Measurements from ENCODE around the gene DNER.

The DNER gene

GRCh38 chr2:229433351-229433750, 281.0 kb downstream of the DNER start:
- no peak overlapping the region for H3K4me3 ChIP-seq (ENCODE audit: control insufficient read depth, low read depth, low read length)
- DNase-seq (ENCODE audit: low read depth) = no peak
- no peak for TF ChIP-seq CTCF (IDR thresholded peaks at IDR 0.05; ENCODE audit: control insufficient read depth, insufficient read depth, low read depth, low read length, missing control alignments)

- no peak overlapping the region for H3K4me3 ChIP-seq (ENCODE audit: control insufficient read depth, low read depth, low read length)
- peak; percentile 35 for DNase-seq (ENCODE audit: low read depth)
- TF ChIP-seq CTCF (IDR thresholded peaks at IDR 0.05; ENCODE audit: control insufficient read depth, insufficient read depth, low read depth, low read length, missing control alignments) = peak; percentile 48
Observed at GRCh38 chr2:229431327-229431954, 282.9 kb downstream of the DNER start.

- TF ChIP-seq CTCF (IDR thresholded peaks at IDR 0.05; ENCODE audit: control insufficient read depth, insufficient read depth, low read depth, low read length, missing control alignments) = no peak
- no peak for DNase-seq (ENCODE audit: low read depth)
- no peak overlapping the region for H3K4me3 ChIP-seq (ENCODE audit: control insufficient read depth, low read depth, low read length)
Observed at GRCh38 chr2:229429589-229429988, 284.8 kb downstream of the DNER start.

GRCh38 chr2:229426464-229426863, 287.9 kb downstream of the DNER start:
- no peak overlapping the region for H3K4me3 ChIP-seq (ENCODE audit: control insufficient read depth, low read depth, low read length)
- no peak for TF ChIP-seq CTCF (IDR thresholded peaks at IDR 0.05; ENCODE audit: control insufficient read depth, insufficient read depth, low read depth, low read length, missing control alignments)
- no peak for DNase-seq (ENCODE audit: low read depth)

GRCh38 chr2:229425598-229425997, 288.8 kb downstream of the DNER start:
- no peak for TF ChIP-seq CTCF (IDR thresholded peaks at IDR 0.05; ENCODE audit: control insufficient read depth, insufficient read depth, low read depth, low read length, missing control alignments)
- H3K4me3 ChIP-seq (ENCODE audit: control insufficient read depth, low read depth, low read length) = no peak overlapping the region
- DNase-seq (ENCODE audit: low read depth) = no peak

- no peak for DNase-seq (ENCODE audit: low read depth)
- TF ChIP-seq CTCF (IDR thresholded peaks at IDR 0.05; ENCODE audit: control insufficient read depth, insufficient read depth, low read depth, low read length, missing control alignments) = no peak
- H3K4me3 ChIP-seq (ENCODE audit: control insufficient read depth, low read depth, low read length) = no peak overlapping the region
Observed at GRCh38 chr2:229422063-229422462, 292.3 kb downstream of the DNER start.

- no peak for DNase-seq (ENCODE audit: low read depth)
- H3K4me3 ChIP-seq (ENCODE audit: control insufficient read depth, low read depth, low read length) = no peak overlapping the region
- TF ChIP-seq CTCF (IDR thresholded peaks at IDR 0.05; ENCODE audit: control insufficient read depth, insufficient read depth, low read depth, low read length, missing control alignments) = no peak
Observed at GRCh38 chr2:229419158-229419557, 295.2 kb downstream of the DNER start.
